A549 (cell line): ENCODE data around the gene PAPPA2.

Experiments used
- CTCF ChIP-seq: fragments of >200 bp; sonication (Bioruptor Twin); formaldehyde crosslinking; IDR thresholded peaks from 3 replicates; pipeline ENCODE4 v1.5.1; 2016
- EP300 ChIP-seq, 2 experiments: fragments of >200 bp; sonication (Bioruptor Twin); formaldehyde crosslinking; IDR thresholded peaks; 2 replicates in 1 of 2; 3 replicates in 1 of 2; pipeline ENCODE4 v1.6.1; 2016 to 2017
- KDM1A ChIP-seq: fragments of 200-600 bp; sonication (generic); IDR thresholded peaks from 2 replicates; pipeline ENCODE4 v1.6.1; 2016; ENCODE audit warnings: low read depth, mild to moderate bottlenecking
- RFX5 ChIP-seq: fragments of 450-650 bp; IDR thresholded peaks from 2 replicates; pipeline ENCODE4 v1.7.1; 2014; ENCODE audit warnings: antibody characterized with exemption, mild to moderate bottlenecking, moderate library complexity

DNA sequence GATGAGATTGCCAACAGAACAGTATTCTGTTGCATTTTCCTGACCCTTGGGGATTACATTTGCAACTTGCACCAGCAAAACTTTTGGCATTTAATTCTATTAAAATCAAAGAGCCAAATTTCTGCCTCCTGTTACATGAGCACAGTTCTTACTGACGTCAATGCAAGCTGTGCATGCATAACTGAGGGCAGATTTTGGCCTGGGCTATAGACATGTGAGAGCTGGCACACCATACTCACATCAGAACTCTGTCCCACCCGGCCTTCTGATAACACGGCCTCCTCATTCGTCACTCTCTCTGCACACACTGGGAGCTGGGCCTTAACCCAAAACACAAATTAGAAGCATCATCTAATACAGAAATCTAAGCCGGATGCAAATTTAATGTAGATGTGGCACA is 31.5 kb downstream of the PAPPA2 start:
- TF ChIP-seq EP300 (IDR thresholded peaks at IDR 0.05) (no peak), KDM1A (no peak), RFX5 (no peak), CTCF (no peak)
